HepG2 (cell line): ENCODE data around the gene SATB2. TPM values are rescaled to one million over a fixed set of nuclear protein-coding genes. Genes with fewer than 3 reads are reported as not detected.

Source experiments
- ATAC-seq: fragments of 200-7000 bp; cut with Tn5 transposase; 3 replicates; pipeline ENCODE4 v1.9.1; 2020; ENCODE audit warnings: mild to moderate bottlenecking, moderate library complexity
- BruUV-seq: library from RNA; stranded (reverse); fragments of 400-500 nt; replicated peaks from 2 replicates; lab custom pipeline; 2021; lab: Mats Ljungman, UMichigan
- CTCF ChIA-PET: fragments of 300-600 bp; formaldehyde crosslinking; extraction: SDS; loops from one replicate; lab custom pipeline; 2021; ENCODE audit warnings: low total read pairs, inconsistent platforms, low intra/inter-chr PET ratio; lab: Yijun Ruan, JAX
- POLR2A ChIA-PET: fragments of 350-600 bp; sonication (Branson Sonifier 250); formaldehyde crosslinking; loops from one replicate; lab custom pipeline; 2020; ENCODE audit warnings: antibody characterized with exemption, inconsistent platforms; lab: Yijun Ruan, JAX
- DNase-seq: peaks from one replicate; pipeline ENCODE4 v3.0.0-alpha.2; 2015; ENCODE audit warnings: low spot score
- FAIRE-seq: peaks from 3 replicates; lab custom pipeline; 2011; peaks lifted over from hg19 to GRCh38; lab: Jason Lieb, UNC
- H2AFZ ChIP-seq: one replicate; pipeline ENCODE4 v1.6.1; 2011; ENCODE audit warnings: low read length, inconsistent platforms
- H3K27ac ChIP-seq: fragments of 300-600 bp; 3 replicates; pipeline ENCODE4 v1.8.0; 2011; ENCODE audit warnings: mixed run types, mild to moderate bottlenecking, mixed read lengths, low read length, inconsistent platforms; ENCODE audit not compliant: insufficient read depth; ENCODE audit errors: extremely low read length
- H3K27me3 ChIP-seq, 2 experiments: fragments of 200-600 bp in 1 of 2; 2 replicates in 1 of 2; 3 replicates in 1 of 2; pipeline versions ENCODE4 v1.6.0 to v1.8.0; 2011; ENCODE audit warnings: low read length in 2 of 2, mild to moderate bottlenecking in 2 of 2, moderate library complexity in 2 of 2, inconsistent platforms in 1 of 2; ENCODE audit not compliant: insufficient read depth in 2 of 2, control insufficient read depth in 1 of 2
- H3K36me3 ChIP-seq, 2 experiments: fragments of 200-600 bp in 1 of 2; replicated peaks in 1 of 2; 2 replicates in 1 of 2; 3 replicates in 1 of 2; pipeline versions ENCODE4 v1.5.1 to v1.8.0; 2011; ENCODE audit warnings: low read length in 2 of 2, inconsistent platforms in 1 of 2; ENCODE audit not compliant: insufficient read depth in 2 of 2, control insufficient read depth in 1 of 2
- H3K4me1 ChIP-seq: 2 replicates; pipeline ENCODE4 v1.5.1; 2012; ENCODE audit warnings: low read length, inconsistent platforms; ENCODE audit not compliant: insufficient read depth
- H3K4me2 ChIP-seq: 2 replicates; pipeline ENCODE4 v1.6.0; 2011; ENCODE audit warnings: low read depth, low read length, inconsistent platforms
- H3K4me3 ChIP-seq, 3 experiments: fragments of 200-600 bp in 1 of 3; sonication (generic), shearing (Covaris generic) in 1 of 3; replicated peaks in 1 of 3; 2 replicates each; pipeline ENCODE4 v1.5.1; 2011 to 2016; ENCODE audit warnings: low read length in 3 of 3, inconsistent platforms in 2 of 3, low read depth in 2 of 3, mild to moderate bottlenecking in 2 of 3, control low read depth in 1 of 3, mixed read lengths in 1 of 3; ENCODE audit not compliant: insufficient read depth in 1 of 3
- H3K79me2 ChIP-seq: one replicate; pipeline ENCODE4 v1.6.1; 2011; ENCODE audit warnings: low read length, inconsistent platforms; ENCODE audit not compliant: insufficient read depth
- H3K9ac ChIP-seq: 2 replicates; pipeline ENCODE4 v1.6.0; 2011; ENCODE audit warnings: mild to moderate bottlenecking, low read depth, low read length, inconsistent platforms; ENCODE audit not compliant: insufficient read depth
- H3K9me3 ChIP-seq: 2 replicates; pipeline ENCODE4 v1.5.1; 2012; ENCODE audit warnings: mild to moderate bottlenecking, low read length
- H4K20me1 ChIP-seq: 2 replicates; pipeline ENCODE4 v1.6.0; 2011; ENCODE audit warnings: inconsistent platforms, mild to moderate bottlenecking, low read length, moderate library complexity; ENCODE audit not compliant: insufficient read depth
- POLR2A ChIP-seq, 2 experiments: IDR thresholded peaks; 2 replicates each; pipeline ENCODE4 v1.6.1; 2011; ENCODE audit warnings: low read depth in 2 of 2, low read length in 2 of 2, mild to moderate bottlenecking in 1 of 2, moderate library complexity in 1 of 2; ENCODE audit not compliant: insufficient read depth in 1 of 2
- RARA ChIP-seq: IDR thresholded peaks from 2 replicates; pipeline ENCODE4 v1.6.1; 2016; ENCODE audit warnings: missing genetic modification reagents, missing compliant biosample characterization
- SIN3B ChIP-seq: fragments of 150-350 bp; IDR thresholded peaks from 2 replicates; pipeline ENCODE4 v1.6.1; 2014; ENCODE audit warnings: low read length
- SIX1 ChIP-seq: sonication (generic); formaldehyde crosslinking; IDR thresholded peaks from 2 replicates; pipeline ENCODE4 v1.4.0; 2020; ENCODE audit warnings: missing genetic modification reagents, borderline replicate concordance
- XRCC5 ChIP-seq: fragments of 200-400 bp; formaldehyde crosslinking; optimal IDR thresholded peaks from 2 replicates; pipeline ENCODE3; 2017; ENCODE audit warnings: mild to moderate bottlenecking, low read length
- ZNF326 ChIP-seq: sonication (generic); formaldehyde crosslinking; IDR thresholded peaks from 2 replicates; pipeline ENCODE4 v1.4.0; 2020; ENCODE audit warnings: missing genetic modification reagents, borderline replicate concordance
- ZNF550 ChIP-seq: sonication (generic); formaldehyde crosslinking; IDR thresholded peaks from 2 replicates; pipeline ENCODE4 v1.4.0; 2020; ENCODE audit warnings: mild to moderate bottlenecking, missing genetic modification reagents, borderline replicate concordance
- WGBS: methylation state at CpG from one replicate; pipeline ENCODE4 v1.1.6; 2017; ENCODE audit warnings: low lambda C conversion rate; 5-methylcytosine and 5-hydroxymethylcytosine counted together
- in situ Hi-C: cut with HindIII; loops from 2 replicates; pipeline ENCODE4 v1.10.0; 2017; ENCODE audit warnings: low pct_unique_long_range_greater_than_20kb; ENCODE audit not compliant: extremely low pct_ligation_motif_present
- intact Hi-C: fragments of 100-400 bp; cut with micrococcal nuclease; formaldehyde crosslinking; loops from one replicate; pipeline ENCODE4 v1.10.0; 2022; ENCODE audit not compliant: unreplicated experiment
- polyA plus RNA-seq, 8 experiments: library from polyadenylated mRNA; depleted of rRNA in 3 of 8; stranded (reverse) in 7 of 8; unstranded in 1 of 8; fragments of >200 nt; fragmentation: Illumina TruSeq in 4 of 8; extraction: Trizol in 4 of 8; gene quantifications; 2 replicates each; pipeline versions ENCODE4 v1.2.1 to v1.2.3, GENCODE V29; 2011 to 2016; ENCODE audit warnings: low read depth in 4 of 8, missing spikeins in 1 of 8, mixed read lengths in 1 of 8; ENCODE audit not compliant: insufficient read depth in 1 of 8
- total RNA-seq, 5 experiments: library from RNA; depleted of rRNA; stranded (reverse); fragments of >200 nt; fragmentation: Illumina TruSeq; extraction: Trizol; gene quantifications; 2 replicates each; pipeline ENCODE4 v1.2.3, GENCODE V29; 2016; ENCODE audit warnings: low read depth in 1 of 5
- TF ChIP-seq, protein P1 (sequence below): sonication (generic); formaldehyde crosslinking; IDR thresholded peaks from 2 replicates; pipeline ENCODE4 v1.4.0; 2020; ENCODE audit warnings: missing genetic modification reagents
- TF ChIP-seq, protein P2 (sequence below): sonication (generic); formaldehyde crosslinking; IDR thresholded peaks from 2 replicates; pipeline ENCODE4 v1.5.0; 2020; ENCODE audit warnings: mild to moderate bottlenecking, missing genetic modification reagents, borderline replicate concordance
- TF ChIP-seq, protein P3 (sequence below): sonication (generic); formaldehyde crosslinking; IDR thresholded peaks from 2 replicates; pipeline ENCODE4 v1.5.1; 2020; ENCODE audit warnings: mild to moderate bottlenecking, missing genetic modification reagents, borderline replicate concordance
- TF ChIP-seq, protein P4 (sequence below): sonication (generic); formaldehyde crosslinking; IDR thresholded peaks from 2 replicates; pipeline ENCODE4 v1.4.0; 2020; ENCODE audit warnings: missing genetic modification reagents, borderline replicate concordance
- TF ChIP-seq, protein P5 (sequence below): sonication (generic); formaldehyde crosslinking; IDR thresholded peaks from 2 replicates; pipeline ENCODE4 v1.4.0; 2020; ENCODE audit warnings: missing genetic modification reagents, low read depth, mild to moderate bottlenecking, borderline replicate concordance

SATB2 gene
- total and polyA plus RNA-seq, 2 of the 13 experiments (the other 11 are each of a cell fraction or from before 2014, with no cell fraction given) = 2.5 to 5.5 TPM

DNA sequence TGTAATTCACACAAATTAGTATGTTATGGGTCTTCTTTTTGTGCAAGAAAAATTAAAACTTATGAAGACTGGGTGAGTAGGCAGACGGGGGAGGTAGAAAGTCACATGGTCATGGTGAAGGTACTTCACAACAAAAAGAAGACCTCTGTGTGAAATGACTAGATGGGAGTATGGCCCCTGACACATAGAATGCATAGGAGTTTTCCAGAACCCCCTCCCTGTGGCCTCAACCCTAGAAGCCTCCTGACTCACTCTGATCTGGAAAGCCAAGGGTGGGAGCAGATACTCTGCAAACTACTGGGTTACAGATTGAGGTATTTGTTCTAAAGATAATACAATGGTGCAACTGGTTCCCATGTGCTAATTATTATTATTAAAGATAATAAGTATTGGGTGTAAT is 23.2 kb downstream of the SATB2 start:
- in situ Hi-C loops (no loop called here), intact Hi-C loops (loop anchor here (1.0 kb wide), 1 partner anchor 38 kb away; no protein-coding TSS in a partner anchor)
- Histone ChIP-seq H2AFZ (no peak overlapping the region), H3K4me1 (no peaks in the 10 kb centered on the region), H3K27me3 (no peaks in the 10 kb centered on the region), H3K4me3 (no peak overlapping the region), H3K4me2 (no peak overlapping the region), H3K9ac (no peak overlapping the region), H4K20me1 (no peaks in the 10 kb centered on the region), H3K36me3 (no peaks in the 10 kb centered on the region), H3K27ac (no peak overlapping the region), H3K9me3 (no peaks in the 10 kb centered on the region), H3K79me2 (no peaks in the 10 kb centered on the region)
- POLR2A ChIA-PET = no interaction called here
- CTCF ChIA-PET = no interaction called here
- no peak for ATAC-seq
- DNase-seq = no peak
- WGBS = 87% methylated on average over 1 of the region's 1 CpG
- no TSS peak for BruUV-seq
- FAIRE-seq = no peak
- TF ChIP-seq, protein P1, sequence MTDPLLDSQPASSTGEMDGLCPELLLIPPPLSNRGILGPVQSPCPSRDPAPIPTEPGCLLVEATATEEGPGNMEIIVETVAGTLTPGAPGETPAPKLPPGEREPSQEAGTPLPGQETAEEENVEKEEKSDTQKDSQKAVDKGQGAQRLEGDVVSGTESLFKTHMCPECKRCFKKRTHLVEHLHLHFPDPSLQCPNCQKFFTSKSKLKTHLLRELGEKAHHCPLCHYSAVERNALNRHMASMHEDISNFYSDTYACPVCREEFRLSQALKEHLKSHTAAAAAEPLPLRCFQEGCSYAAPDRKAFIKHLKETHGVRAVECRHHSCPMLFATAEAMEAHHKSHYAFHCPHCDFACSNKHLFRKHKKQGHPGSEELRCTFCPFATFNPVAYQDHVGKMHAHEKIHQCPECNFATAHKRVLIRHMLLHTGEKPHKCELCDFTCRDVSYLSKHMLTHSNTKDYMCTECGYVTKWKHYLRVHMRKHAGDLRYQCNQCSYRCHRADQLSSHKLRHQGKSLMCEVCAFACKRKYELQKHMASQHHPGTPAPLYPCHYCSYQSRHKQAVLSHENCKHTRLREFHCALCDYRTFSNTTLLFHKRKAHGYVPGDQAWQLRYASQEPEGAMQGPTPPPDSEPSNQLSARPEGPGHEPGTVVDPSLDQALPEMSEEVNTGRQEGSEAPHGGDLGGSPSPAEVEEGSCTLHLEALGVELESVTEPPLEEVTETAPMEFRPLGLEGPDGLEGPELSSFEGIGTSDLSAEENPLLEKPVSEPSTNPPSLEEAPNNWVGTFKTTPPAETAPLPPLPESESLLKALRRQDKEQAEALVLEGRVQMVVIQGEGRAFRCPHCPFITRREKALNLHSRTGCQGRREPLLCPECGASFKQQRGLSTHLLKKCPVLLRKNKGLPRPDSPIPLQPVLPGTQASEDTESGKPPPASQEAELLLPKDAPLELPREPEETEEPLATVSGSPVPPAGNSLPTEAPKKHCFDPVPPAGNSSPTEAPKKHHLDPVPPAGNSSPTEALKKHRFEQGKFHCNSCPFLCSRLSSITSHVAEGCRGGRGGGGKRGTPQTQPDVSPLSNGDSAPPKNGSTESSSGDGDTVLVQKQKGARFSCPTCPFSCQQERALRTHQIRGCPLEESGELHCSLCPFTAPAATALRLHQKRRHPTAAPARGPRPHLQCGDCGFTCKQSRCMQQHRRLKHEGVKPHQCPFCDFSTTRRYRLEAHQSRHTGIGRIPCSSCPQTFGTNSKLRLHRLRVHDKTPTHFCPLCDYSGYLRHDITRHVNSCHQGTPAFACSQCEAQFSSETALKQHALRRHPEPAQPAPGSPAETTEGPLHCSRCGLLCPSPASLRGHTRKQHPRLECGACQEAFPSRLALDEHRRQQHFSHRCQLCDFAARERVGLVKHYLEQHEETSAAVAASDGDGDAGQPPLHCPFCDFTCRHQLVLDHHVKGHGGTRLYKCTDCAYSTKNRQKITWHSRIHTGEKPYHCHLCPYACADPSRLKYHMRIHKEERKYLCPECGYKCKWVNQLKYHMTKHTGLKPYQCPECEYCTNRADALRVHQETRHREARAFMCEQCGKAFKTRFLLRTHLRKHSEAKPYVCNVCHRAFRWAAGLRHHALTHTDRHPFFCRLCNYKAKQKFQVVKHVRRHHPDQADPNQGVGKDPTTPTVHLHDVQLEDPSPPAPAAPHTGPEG (CRISPR knock-in tag) = no peak
- TF ChIP-seq ZNF326 (no peak), ZNF550 (CRISPR knock-in tag) (no peak), XRCC5 (no peak), RARA (CRISPR knock-in tag) (no peak), POLR2A (IDR thresholded peaks at IDR 0.05; ENCODE audit: insufficient read depth in 1 of 2, low read depth in 2 of 2, low read length in 2 of 2) (no peak), SIX1 (CRISPR knock-in tag) (no peak), SIN3B (no peak)
- TF ChIP-seq, protein P2, sequence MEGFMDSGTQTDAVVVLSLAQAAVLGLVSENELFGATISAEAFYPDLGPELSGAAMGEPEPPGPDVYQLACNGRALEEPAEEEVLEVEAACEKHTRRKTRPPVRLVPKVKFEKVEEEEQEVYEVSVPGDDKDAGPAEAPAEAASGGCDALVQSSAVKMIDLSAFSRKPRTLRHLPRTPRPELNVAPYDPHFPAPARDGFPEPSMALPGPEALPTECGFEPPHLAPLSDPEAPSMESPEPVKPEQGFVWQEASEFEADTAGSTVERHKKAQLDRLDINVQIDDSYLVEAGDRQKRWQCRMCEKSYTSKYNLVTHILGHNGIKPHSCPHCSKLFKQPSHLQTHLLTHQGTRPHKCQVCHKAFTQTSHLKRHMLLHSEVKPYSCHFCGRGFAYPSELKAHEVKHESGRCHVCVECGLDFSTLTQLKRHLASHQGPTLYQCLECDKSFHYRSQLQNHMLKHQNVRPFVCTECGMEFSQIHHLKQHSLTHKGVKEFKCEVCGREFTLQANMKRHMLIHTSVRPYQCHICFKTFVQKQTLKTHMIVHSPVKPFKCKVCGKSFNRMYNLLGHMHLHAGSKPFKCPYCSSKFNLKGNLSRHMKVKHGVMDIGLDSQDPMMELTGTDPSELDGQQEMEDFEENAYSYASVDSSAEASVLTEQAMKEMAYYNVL (CRISPR knock-in tag) = no peak
- TF ChIP-seq, protein P3, sequence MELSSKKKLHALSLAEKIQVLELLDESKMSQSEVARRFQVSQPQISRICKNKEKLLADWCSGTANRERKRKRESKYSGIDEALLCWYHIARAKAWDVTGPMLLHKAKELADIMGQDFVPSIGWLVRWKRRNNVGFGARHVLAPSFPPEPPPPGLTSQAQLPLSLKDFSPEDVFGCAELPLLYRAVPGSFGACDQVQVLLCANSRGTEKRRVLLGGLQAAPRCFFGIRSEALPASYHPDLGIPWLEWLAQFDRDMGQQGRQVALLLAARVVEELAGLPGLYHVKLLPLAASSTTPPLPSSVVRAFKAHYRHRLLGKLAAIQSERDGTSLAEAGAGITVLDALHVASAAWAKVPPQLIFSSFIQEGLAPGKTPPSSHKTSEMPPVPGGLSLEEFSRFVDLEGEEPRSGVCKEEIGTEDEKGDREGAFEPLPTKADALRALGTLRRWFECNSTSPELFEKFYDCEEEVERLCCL (CRISPR knock-in tag) = no peak
- TF ChIP-seq, protein P4, sequence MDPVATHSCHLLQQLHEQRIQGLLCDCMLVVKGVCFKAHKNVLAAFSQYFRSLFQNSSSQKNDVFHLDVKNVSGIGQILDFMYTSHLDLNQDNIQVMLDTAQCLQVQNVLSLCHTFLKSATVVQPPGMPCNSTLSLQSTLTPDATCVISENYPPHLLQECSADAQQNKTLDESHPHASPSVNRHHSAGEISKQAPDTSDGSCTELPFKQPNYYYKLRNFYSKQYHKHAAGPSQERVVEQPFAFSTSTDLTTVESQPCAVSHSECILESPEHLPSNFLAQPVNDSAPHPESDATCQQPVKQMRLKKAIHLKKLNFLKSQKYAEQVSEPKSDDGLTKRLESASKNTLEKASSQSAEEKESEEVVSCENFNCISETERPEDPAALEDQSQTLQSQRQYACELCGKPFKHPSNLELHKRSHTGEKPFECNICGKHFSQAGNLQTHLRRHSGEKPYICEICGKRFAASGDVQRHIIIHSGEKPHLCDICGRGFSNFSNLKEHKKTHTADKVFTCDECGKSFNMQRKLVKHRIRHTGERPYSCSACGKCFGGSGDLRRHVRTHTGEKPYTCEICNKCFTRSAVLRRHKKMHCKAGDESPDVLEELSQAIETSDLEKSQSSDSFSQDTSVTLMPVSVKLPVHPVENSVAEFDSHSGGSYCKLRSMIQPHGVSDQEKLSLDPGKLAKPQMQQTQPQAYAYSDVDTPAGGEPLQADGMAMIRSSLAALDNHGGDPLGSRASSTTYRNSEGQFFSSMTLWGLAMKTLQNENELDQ (CRISPR knock-in tag) = no peak
- TF ChIP-seq, protein P5, sequence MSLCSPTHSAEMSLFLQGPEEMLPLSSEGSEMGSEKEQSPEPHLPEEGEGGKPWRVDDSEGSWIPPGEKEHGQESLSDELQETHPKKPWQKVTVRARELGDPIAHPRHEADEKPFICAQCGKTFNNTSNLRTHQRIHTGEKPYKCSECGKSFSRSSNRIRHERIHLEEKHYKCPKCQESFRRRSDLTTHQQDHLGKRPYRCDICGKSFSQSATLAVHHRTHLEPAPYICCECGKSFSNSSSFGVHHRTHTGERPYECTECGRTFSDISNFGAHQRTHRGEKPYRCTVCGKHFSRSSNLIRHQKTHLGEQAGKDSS (CRISPR knock-in tag) = no peak
